Gastrocnemius medialis (tissue), 4 donors: ENCODE results near the gene MYCBP2. TPM values are rescaled to one million over a fixed set of nuclear protein-coding genes. Genes with fewer than 3 reads are reported as not detected.

Experiments used
- ATAC-seq, 2 donors: fragments of 150-250 bp; one replicate each; pipeline ENCODE4 v1.9.1; 2016
- DNase-seq, 2 donors: peaks; one replicate each; pipeline ENCODE4 v3.0.0-alpha.2; 2019
- H3K27ac ChIP-seq, 4 donors: fragments of 200-600 bp; sonication (generic); 1 replicate in 1 of 4; 2 replicates in 3 of 4; pipeline ENCODE4 v1.5.1; 2016 to 2018; ENCODE audit warnings: mild to moderate bottlenecking in 2 of 4, moderate library complexity in 1 of 4
- H3K27me3 ChIP-seq, 3 donors: fragments of 200-600 bp; sonication (generic) in 2 of 3; 1 replicate in 1 of 3; 2 replicates in 2 of 3; pipeline versions ENCODE4 v1.5.1 to v1.6.0; 2016 to 2019; ENCODE audit warnings: mild to moderate bottlenecking in 1 of 3, moderate library complexity in 1 of 3
- H3K36me3 ChIP-seq, 2 donors: fragments of 200-600 bp; sonication (generic) in 1 of 2; one replicate each; pipeline ENCODE4 v1.5.1; 2017 to 2018
- H3K4me1 ChIP-seq, 2 donors: fragments of 200-600 bp; sonication (generic) in 1 of 2; one replicate each; pipeline ENCODE4 v1.5.1; 2016 to 2017; ENCODE audit warnings: mild to moderate bottlenecking in 2 of 2
- H3K4me3 ChIP-seq, 4 donors: fragments of 200-600 bp; sonication (generic) in 3 of 4; 1 replicate in 1 of 4; 2 replicates in 3 of 4; pipeline ENCODE4 v1.5.1; 2016 to 2019; ENCODE audit warnings: mild to moderate bottlenecking in 2 of 4
- H3K9me3 ChIP-seq, 3 donors: fragments of 200-600 bp; sonication (generic) in 2 of 3; 1 replicate in 1 of 3; 2 replicates in 2 of 3; pipeline ENCODE4 v1.5.1; 2016 to 2019
- CTCF ChIP-seq, 5 experiments: fragments of 450-650 bp in 3 of 5; fragments of 200-600 bp in 2 of 5; sonication (generic) in 2 of 5; IDR thresholded peaks in 4 of 5; conservative IDR thresholded peaks in 1 of 5; 1 replicate in 4 of 5; 2 replicates in 1 of 5; pipeline ENCODE4 v1.5.1; 2016 to 2019; ENCODE audit warnings: antibody characterized with exemption in 5 of 5, mild to moderate bottlenecking in 3 of 5, moderate library complexity in 3 of 5
- POLR2A ChIP-seq, 2 donors: fragments of 450-650 bp; IDR thresholded peaks; one replicate each; pipeline ENCODE4 v1.6.1; 2017; ENCODE audit warnings: antibody characterized with exemption in 2 of 2, mild to moderate bottlenecking in 2 of 2, moderate library complexity in 2 of 2
- in situ Hi-C, 4 donors: fragments of 200-750 bp; cut with MboI; loops; one replicate each; pipeline versions ENCODE4 v1.15.0 to v1.8.0; 2017; ENCODE audit warnings: low sequenced_read_pairs in 4 of 4
- intact Hi-C: fragments of 100-400 bp; cut with DNase I; formaldehyde crosslinking; loops from one replicate; pipeline ENCODE4 v1.15.1; 2023; ENCODE audit warnings: low total_unique reads
- total RNA-seq, 4 donors: library from RNA; depleted of rRNA; stranded (reverse); fragments of >200 nt; gene quantifications; one replicate each; pipeline versions ENCODE4 v1.1.0 to v1.2.3, GENCODE V29; 2016

MYCBP2 gene
- total RNA-seq, 4 donors from 2014 or later: 42.1 to 56.9 (median 45.1) TPM

GRCh38 chr13:77136902-77137420, 189.9 kb downstream of the MYCBP2 start:
- no peak overlapping the region for H3K27ac ChIP-seq
- in situ Hi-C loops (no loop called here), intact Hi-C loops (no loop called here)
- DNase-seq (no peak), ATAC-seq (no peak)
- H3K27me3 ChIP-seq: no peaks in the 10 kb centered on the region
- no peak overlapping the region for H3K4me3 ChIP-seq
- TF ChIP-seq POLR2A (IDR thresholded peaks at IDR 0.05): no peak
- TF ChIP-seq CTCF (IDR thresholded peaks at IDR 0.05 in 4 of 5, conservative IDR thresholded peaks at IDR 0.05 in 1 of 5): no peak
- no peaks in the 10 kb centered on the region for H3K9me3 ChIP-seq
- H3K4me1 ChIP-seq: peaks cover 0 to 4% of the 10 kb centered on the region in 2 donors
- peaks cover 0 to 40% of the 10 kb centered on the region in 2 donors for H3K36me3 ChIP-seq

- in situ Hi-C loops: no loop called here
- DNase-seq: no peak
- Histone ChIP-seq H3K27ac (no peak overlapping the region), H3K4me1 (peaks cover 0 to 3% of the 10 kb centered on the region in 2 donors), H3K4me3 (no peak overlapping the region), H3K36me3 (peaks cover 0 to 47% of the 10 kb centered on the region in 2 donors), H3K27me3 (no peaks in the 10 kb centered on the region), H3K9me3 (no peaks in the 10 kb centered on the region)
- intact Hi-C loops: no loop called here
- TF ChIP-seq CTCF (IDR thresholded peaks at IDR 0.05 in 4 of 5, conservative IDR thresholded peaks at IDR 0.05 in 1 of 5): no peak
- no peak for TF ChIP-seq POLR2A (IDR thresholded peaks at IDR 0.05)
- no peak for ATAC-seq
Observed at GRCh38 chr13:77124423-77124822, 202.5 kb downstream of the MYCBP2 start.

GRCh38 chr13:77118134-77118533, 208.8 kb downstream of the MYCBP2 start:
- Histone ChIP-seq H3K4me3 (no peak overlapping the region), H3K27me3 (no peaks in the 10 kb centered on the region), H3K36me3 (peaks cover 0 to 23% of the 10 kb centered on the region in 2 donors), H3K4me1 (no peaks in the 10 kb centered on the region), H3K9me3 (no peaks in the 10 kb centered on the region), H3K27ac (no peak overlapping the region)
- intact Hi-C loops (no loop called here), in situ Hi-C loops (no loop called here)
- DNase-seq: no peak
- ATAC-seq: no peak
- TF ChIP-seq POLR2A (IDR thresholded peaks at IDR 0.05) (no peak), CTCF (IDR thresholded peaks at IDR 0.05 in 4 of 5, conservative IDR thresholded peaks at IDR 0.05 in 1 of 5) (no peak)

- intact Hi-C loops: no loop called here
- Histone ChIP-seq H3K27ac (no peak overlapping the region), H3K4me1 (no peaks in the 10 kb centered on the region), H3K27me3 (no peaks in the 10 kb centered on the region), H3K36me3 (peaks cover 0 to 10% of the 10 kb centered on the region in 2 donors), H3K4me3 (no peak overlapping the region), H3K9me3 (no peaks in the 10 kb centered on the region)
- TF ChIP-seq POLR2A (IDR thresholded peaks at IDR 0.05) (no peak), CTCF (IDR thresholded peaks at IDR 0.05 in 4 of 5, conservative IDR thresholded peaks at IDR 0.05 in 1 of 5) (no peak)
- in situ Hi-C loops: no loop called here
- ATAC-seq: no peak
- no peak for DNase-seq
Observed at GRCh38 chr13:77114271-77114670, 212.6 kb downstream of the MYCBP2 start.

GRCh38 chr13:77113496-77113895, 213.4 kb downstream of the MYCBP2 start:
- Histone ChIP-seq H3K27me3 (no peaks in the 10 kb centered on the region), H3K27ac (no peak overlapping the region), H3K9me3 (no peaks in the 10 kb centered on the region), H3K36me3 (peaks cover 0 to 5% of the 10 kb centered on the region in 2 donors), H3K4me1 (no peaks in the 10 kb centered on the region), H3K4me3 (no peak overlapping the region)
- no peak for ATAC-seq
- TF ChIP-seq CTCF (IDR thresholded peaks at IDR 0.05 in 4 of 5, conservative IDR thresholded peaks at IDR 0.05 in 1 of 5): no peak
- no peak for TF ChIP-seq POLR2A (IDR thresholded peaks at IDR 0.05)
- intact Hi-C loops (no loop called here), in situ Hi-C loops (no loop called here)
- no peak for DNase-seq
